GM19372 (cell line): Measurements from ENCODE around the gene TRMT6.

Experiments
- ATAC-seq: cut with Tn5 transposase; IDR thresholded peaks from one replicate; pipeline ENCODE4 v1.9.1; 2021; ENCODE audit warnings: mild to moderate bottlenecking, low read depth, moderate library complexity; ENCODE audit not compliant: unreplicated experiment

TRMT6 gene

DNA sequence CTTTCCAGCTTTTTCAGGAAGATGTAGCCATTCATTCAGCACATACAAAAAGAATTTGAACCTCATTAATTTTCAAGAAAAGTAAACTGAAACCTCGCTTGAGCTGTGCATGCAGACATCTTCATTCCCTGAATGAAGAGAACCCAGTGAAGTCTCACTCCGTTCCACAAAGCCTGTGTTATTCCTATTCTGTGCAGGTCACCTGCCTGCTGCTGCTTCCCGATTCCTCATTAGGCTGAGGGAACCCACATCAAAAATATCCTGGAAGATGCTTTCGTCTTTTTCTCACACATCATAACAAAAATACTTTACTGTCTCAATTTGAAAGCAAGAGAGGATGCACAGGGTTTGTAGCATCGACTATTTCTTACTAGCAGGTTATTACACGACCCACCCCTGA is 40.1 kb downstream of the TRMT6 start:
- ATAC-seq, result no peak

DNA sequence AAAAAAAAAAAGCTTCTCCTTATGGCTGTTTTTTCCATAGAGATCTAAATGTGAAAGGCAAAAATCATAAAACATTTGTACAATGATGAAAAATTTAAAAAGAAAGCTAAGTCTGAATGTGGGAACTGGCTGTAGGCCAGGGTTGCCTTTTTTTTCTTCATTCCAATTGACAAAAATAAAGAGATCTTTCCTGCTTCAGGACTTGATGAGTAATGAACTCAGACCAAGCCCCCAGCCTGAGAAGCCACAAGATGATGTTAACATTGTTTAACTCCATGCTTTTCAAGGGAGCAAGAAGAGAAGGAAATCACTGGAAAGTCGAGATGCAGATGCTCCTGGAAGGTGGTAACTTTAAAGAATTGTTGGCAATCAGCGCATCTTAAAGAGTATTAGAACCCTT is 41.4 kb downstream of the TRMT6 start:
- ATAC-seq, result no peak

DNA sequence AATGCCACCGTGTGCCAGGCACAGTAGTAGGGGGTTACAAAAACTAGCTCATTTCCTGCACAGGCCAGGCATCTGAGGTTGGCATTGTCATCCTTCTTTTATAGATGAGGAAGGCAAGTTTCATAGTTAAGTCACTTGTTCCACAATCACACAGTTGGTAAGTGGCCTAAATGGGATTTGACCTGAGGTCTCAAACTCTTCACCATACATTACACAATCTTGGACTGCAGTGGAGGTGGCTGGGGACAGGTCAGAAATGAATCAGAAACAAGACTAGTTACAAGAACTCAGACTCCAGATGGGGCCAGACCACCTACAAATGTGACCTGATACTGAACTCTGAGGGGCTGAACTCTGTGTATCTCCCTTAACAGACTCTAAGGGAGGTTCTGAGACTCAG is 49.4 kb downstream of the TRMT6 start:
- no peak for ATAC-seq

DNA sequence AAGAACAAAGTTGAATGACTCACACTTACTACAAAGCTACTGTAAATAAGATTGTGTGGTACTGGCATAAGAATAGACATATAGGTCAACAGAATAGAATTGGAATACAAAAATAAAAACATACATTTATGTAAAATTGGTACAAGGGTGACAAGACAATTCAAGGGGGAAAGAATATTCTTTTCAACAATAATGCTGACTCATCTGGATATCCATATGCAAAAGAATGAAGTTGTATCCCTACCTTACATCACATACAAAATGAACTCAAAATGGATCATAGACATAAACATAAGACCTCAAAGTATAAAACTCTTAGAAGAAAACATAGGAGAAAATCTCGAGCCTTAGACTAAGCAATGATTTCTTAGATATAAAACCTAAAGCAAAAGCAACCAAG is 50.9 kb downstream of the TRMT6 start:
- ATAC-seq, result no peak

DNA sequence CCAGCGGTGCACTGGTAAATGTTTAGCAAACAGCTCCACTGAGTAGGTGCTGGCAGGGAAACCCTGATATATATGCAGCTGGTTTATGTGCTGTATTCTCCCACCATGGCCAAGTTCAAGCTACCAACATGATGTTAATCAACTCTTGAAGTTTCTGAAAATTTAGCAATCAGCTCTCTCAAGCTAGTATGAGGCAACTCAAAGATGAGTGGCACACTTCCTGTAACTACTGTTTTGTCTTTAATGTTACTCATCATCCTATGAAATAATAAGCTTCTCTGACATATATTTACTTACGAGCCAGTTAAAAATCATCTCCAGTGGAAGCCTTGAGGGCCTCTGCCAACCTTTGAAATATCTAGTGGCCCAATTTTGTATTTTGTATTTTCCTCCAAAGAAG is 54.7 kb downstream of the TRMT6 start:
- no peak for ATAC-seq

DNA sequence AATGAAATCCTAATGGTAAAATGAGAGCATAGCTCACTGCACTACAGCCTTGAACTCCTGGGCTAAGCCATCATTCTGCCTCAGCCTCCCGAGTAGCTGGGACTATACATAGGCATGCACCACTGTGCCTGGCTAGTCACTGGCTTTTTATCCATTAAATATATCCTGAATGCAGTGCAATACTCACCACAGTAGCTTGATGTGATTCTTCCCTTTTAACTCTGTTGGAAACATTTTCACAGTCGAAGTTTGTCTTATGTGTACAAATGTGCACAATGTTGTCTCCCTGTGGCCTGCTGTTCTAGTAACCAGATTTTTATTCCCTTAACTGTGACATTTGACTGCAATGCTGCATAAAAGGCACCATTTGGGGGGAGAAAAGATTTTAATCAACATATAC is 56.7 kb downstream of the TRMT6 start:
- no peak for ATAC-seq

DNA sequence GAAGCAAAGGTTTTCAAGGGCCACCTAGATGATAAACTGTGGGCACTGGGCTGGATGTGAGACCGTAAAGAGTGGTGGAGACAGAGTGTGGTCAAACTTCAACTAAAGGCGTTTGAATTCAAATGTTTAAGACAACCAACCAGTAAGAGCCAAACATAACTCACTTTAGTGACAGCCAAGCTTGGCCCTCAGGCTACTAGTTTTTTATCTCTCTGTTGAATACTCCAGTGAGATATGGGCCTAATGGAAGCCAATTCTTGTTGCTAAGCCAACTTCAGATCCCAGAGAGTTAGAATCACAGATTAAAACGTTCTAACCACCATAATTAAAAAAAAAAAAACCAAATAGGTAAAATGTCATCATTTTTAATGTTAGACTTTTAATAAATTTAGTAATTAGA is 57.3 kb downstream of the TRMT6 start:
- no peak for ATAC-seq

DNA sequence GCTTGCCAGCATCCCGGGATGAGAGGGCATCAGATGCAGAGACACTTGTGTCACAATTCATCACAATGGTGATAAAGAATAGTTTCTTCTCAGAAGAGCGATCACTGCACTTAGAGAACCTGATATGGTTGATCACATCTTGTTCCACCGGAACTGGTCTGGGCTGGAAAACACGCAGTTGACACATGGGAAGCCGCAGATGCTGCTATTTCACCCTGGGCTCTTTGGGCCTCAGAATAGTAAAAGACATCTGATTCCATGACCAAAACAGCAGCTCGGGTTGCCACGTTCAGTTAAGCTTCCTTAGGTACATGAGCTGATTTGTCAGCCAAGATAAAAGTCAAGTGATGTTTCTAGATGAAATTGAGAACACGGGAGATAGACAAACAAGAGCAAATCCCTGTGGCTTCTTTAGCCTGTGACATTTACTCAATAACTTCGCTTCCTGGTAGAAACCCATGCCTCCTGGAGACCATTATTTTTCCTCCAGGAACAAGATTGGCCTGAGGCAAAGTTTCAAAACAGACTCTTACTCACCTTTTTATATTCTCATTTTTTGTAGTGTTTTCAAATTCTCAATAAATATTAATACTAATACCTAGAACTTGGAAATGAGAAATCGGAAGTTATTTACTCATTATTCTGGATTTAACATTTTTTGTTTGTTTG is 59.4 kb downstream of the TRMT6 start:
- ATAC-seq, result no peak

DNA sequence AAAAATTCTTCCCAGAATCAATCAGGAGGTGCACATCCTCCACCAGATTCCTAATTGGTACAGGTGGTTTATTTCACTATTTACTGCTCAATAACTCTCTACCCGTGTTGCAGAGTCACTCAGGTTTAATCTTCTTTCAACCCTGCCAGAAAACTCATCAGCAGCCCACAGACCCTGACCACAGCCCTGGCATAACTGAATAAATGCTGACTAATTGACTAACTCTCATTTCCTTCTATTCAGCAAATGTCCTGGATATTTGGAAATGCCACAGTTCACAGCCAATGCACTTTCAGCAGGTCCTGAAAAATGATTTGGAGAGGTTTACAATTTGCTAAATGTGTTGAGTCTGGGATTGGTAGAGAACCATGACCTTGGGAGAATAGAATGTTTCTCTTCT is 62.3 kb downstream of the TRMT6 start:
- no peak for ATAC-seq

DNA sequence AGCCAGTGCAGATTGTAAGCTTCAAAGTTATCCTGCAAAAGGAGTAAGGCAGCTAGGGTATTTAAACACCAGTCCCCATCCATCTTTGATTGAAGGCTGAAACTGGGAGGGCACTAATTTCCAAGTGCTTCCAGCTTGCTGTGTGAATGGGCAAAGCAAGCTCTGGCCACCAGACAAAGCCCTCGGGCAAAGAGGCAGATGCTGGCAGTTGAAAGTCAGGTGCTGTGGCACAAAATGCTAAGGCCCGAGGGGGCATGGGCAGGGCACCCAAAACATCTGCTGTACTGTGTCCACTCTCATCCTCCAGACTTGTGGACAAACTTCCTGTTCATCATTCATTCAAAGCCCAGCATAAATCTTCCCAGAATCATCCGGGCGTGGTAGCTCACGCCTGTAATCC is 62.9 kb downstream of the TRMT6 start:
- no peak for ATAC-seq
